MM.1S (cell line): ENCODE data around the gene UBE2E1.

Experiments used
- DNase-seq: peaks from one replicate; pipeline ENCODE4 v3.0.0-alpha.2; 2015
- H2AFZ ChIP-seq: fragments of 300-600 bp; sonication (generic); 2 replicates; pipeline ENCODE4 v1.6.0; 2016; ENCODE audit warnings: antibody characterized with exemption, low read length
- H3F3A ChIP-seq: fragments of 300-600 bp; sonication (generic); 2 replicates; pipeline ENCODE4 v1.6.1; 2016; ENCODE audit warnings: mild to moderate bottlenecking, antibody characterized with exemption, low read length, moderate library complexity, mixed read lengths; ENCODE audit not compliant: insufficient read depth
- H3K27ac ChIP-seq: fragments of 300-600 bp; sonication (generic); 2 replicates; pipeline ENCODE4 v1.5.1; 2016; ENCODE audit warnings: mild to moderate bottlenecking, low read length
- H3K27me3 ChIP-seq: fragments of 300-600 bp; sonication (generic); replicated peaks from 2 replicates; pipeline ENCODE4 v1.6.0; 2016; ENCODE audit warnings: low read length; ENCODE audit not compliant: insufficient read depth
- H3K36me3 ChIP-seq: fragments of 300-600 bp; sonication (generic); replicated peaks from 2 replicates; pipeline ENCODE4 v1.6.1; 2016; ENCODE audit warnings: mild to moderate bottlenecking, low read length, mixed read lengths; ENCODE audit not compliant: insufficient read depth
- H3K4me1 ChIP-seq: fragments of 300-600 bp; sonication (generic); 2 replicates; pipeline ENCODE4 v1.6.1; 2016; ENCODE audit warnings: low read length, mixed read lengths
- H3K4me2 ChIP-seq: fragments of 300-600 bp; sonication (generic); 2 replicates; pipeline ENCODE4 v1.6.0; 2016; ENCODE audit warnings: low read depth, low read length
- H3K4me3 ChIP-seq: fragments of 300-600 bp; sonication (generic); 2 replicates; pipeline ENCODE4 v1.5.1; 2016; ENCODE audit warnings: low read length, mixed read lengths
- H3K79me2 ChIP-seq: fragments of 300-600 bp; sonication (generic); 2 replicates; pipeline ENCODE4 v1.6.1; 2016; ENCODE audit warnings: mixed run types, low read length, mixed read lengths
- H3K9ac ChIP-seq: fragments of 300-600 bp; sonication (generic); 2 replicates; pipeline ENCODE4 v1.6.1; 2016; ENCODE audit warnings: low read length, mixed read lengths
- H3K9me2 ChIP-seq: fragments of 300-600 bp; sonication (generic); replicated peaks from 2 replicates; pipeline ENCODE4 v1.6.1; 2016; ENCODE audit warnings: mild to moderate bottlenecking, low read length, mixed read lengths; ENCODE audit not compliant: insufficient read depth
- H3K9me3 ChIP-seq: fragments of 300-600 bp; sonication (generic); replicated peaks from 2 replicates; pipeline ENCODE4 v1.6.1; 2016; ENCODE audit warnings: mild to moderate bottlenecking, low read length, mixed read lengths; ENCODE audit not compliant: insufficient read depth
- H4K20me1 ChIP-seq: fragments of 300-600 bp; sonication (generic); 2 replicates; pipeline ENCODE4 v1.6.1; 2016; ENCODE audit warnings: mild to moderate bottlenecking, low read length, moderate library complexity, mixed read lengths; ENCODE audit not compliant: insufficient read depth
- CTCF ChIP-seq: fragments of 300-600 bp; sonication (generic); IDR thresholded peaks from 2 replicates; pipeline ENCODE4 v1.5.1; 2016; ENCODE audit warnings: antibody characterized with exemption, low read length, mixed read lengths
- EZH2 ChIP-seq: fragments of 300-600 bp; sonication (generic); optimal IDR thresholded peaks from 2 replicates; pipeline ENCODE3; 2017; ENCODE audit warnings: low read depth, mild to moderate bottlenecking, antibody characterized with exemption, low read length, mixed read lengths
- EZH2phosphoT487 ChIP-seq: fragments of 300-600 bp; sonication (generic); IDR thresholded peaks from 2 replicates; pipeline ENCODE4 v1.6.1; 2018; ENCODE audit warnings: antibody characterized with exemption, low read length

Gene UBE2E1

GRCh38 chr3:23795096-23795495 lies 10.7 kb upstream of the UBE2E1 start:
- Histone ChIP-seq H3K9me3 (no peaks in the 10 kb centered on the region), H3K9ac (no peak overlapping the region), H3K36me3 (no peaks in the 10 kb centered on the region), H3K27me3 (no peaks in the 10 kb centered on the region), H3K79me2 (no peaks in the 10 kb centered on the region), H2AFZ (no peak overlapping the region), H3K4me2 (no peak overlapping the region), H3F3A (0 out of 2 replicates have a peak, but pooled peaks cover 3% of the 10 kb centered on the region), H3K4me1 (peaks cover 13% of the 10 kb centered on the region), H3K27ac (no peak overlapping the region), H4K20me1 (no peaks in the 10 kb centered on the region), H3K9me2 (no peaks in the 10 kb centered on the region), H3K4me3 (no peak overlapping the region)
- no peak for TF ChIP-seq CTCF
- TF ChIP-seq EZH2 = no peak
- no peak for TF ChIP-seq EZH2phosphoT487
- no peak for DNase-seq

- Histone ChIP-seq H3K27me3 (no peaks in the 10 kb centered on the region), H3K9ac (no peak overlapping the region), H3K9me2 (no peaks in the 10 kb centered on the region), H3K27ac (no peak overlapping the region), H3F3A (0 out of 2 replicates have a peak, but pooled peaks cover 3% of the 10 kb centered on the region), H3K4me3 (no peak overlapping the region), H3K36me3 (no peaks in the 10 kb centered on the region), H3K79me2 (no peaks in the 10 kb centered on the region), H2AFZ (no peak overlapping the region), H3K4me2 (no peak overlapping the region), H3K9me3 (no peaks in the 10 kb centered on the region), H3K4me1 (peaks cover 13% of the 10 kb centered on the region), H4K20me1 (no peaks in the 10 kb centered on the region)
- TF ChIP-seq EZH2 = no peak
- no peak for TF ChIP-seq EZH2phosphoT487
- TF ChIP-seq CTCF = no peak
- DNase-seq = no peak
Observed at GRCh38 chr3:23796518-23796917, 9.2 kb upstream of the UBE2E1 start.

DNA sequence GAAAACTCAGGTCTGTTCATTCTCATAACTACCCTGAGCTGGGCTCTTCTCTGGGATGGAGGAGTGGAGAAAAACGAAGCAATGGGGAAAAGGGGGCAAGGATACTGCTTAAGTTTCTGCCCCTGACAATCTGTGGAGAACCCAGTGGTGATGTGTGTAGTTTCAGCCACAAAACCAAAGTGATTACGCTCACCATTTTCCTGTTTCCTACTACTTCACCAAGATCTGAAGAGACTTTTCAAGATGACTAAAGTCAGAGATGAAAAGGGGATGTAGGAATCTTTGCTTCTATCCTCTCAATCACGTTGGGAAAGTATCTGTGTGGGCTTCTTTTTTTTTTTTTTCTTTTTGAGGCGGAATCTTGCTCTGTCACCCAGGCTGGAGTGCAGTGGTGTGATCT lies 8.3 kb upstream of the UBE2E1 start:
- TF ChIP-seq EZH2 (no peak), CTCF (no peak), EZH2phosphoT487 (no peak)
- Histone ChIP-seq H3K9me3 (no peaks in the 10 kb centered on the region), H4K20me1 (no peaks in the 10 kb centered on the region), H2AFZ (no peak overlapping the region), H3K79me2 (no peaks in the 10 kb centered on the region), H3F3A (0 out of 2 replicates have a peak, but pooled peaks cover 3% of the 10 kb centered on the region), H3K4me2 (peak overlapping the region; percentile 20; the same call in 1 of the 2 replicates), H3K4me1 (peaks cover 13% of the 10 kb centered on the region), H3K9ac (no peak overlapping the region), H3K36me3 (no peaks in the 10 kb centered on the region), H3K27me3 (no peaks in the 10 kb centered on the region), H3K9me2 (no peaks in the 10 kb centered on the region), H3K4me3 (no peak overlapping the region), H3K27ac (no peak overlapping the region)
- DNase-seq = peak; percentile 56
